HEK293 (cell line): ENCODE data around the gene ETV1.

ENCODE experiments used
- AEBP2 ChIP-seq: fragments of 450-650 bp; formaldehyde crosslinking; IDR thresholded peaks from 2 replicates; pipeline ENCODE4 v1.5.1; 2016; ENCODE audit warnings: missing biosample characterization, missing genetic modification characterization, borderline replicate concordance
- INSM2 ChIP-seq: fragments of 450-650 bp; formaldehyde crosslinking; IDR thresholded peaks from 2 replicates; pipeline ENCODE4 v1.5.1; 2016; ENCODE audit warnings: missing biosample characterization, missing genetic modification characterization
- PRDM4 ChIP-seq: fragments of 450-650 bp; formaldehyde crosslinking; IDR thresholded peaks from 2 replicates; pipeline ENCODE4 v1.5.1; 2017; ENCODE audit warnings: missing biosample characterization, missing genetic modification characterization
- YY2 ChIP-seq: fragments of 450-650 bp; formaldehyde crosslinking; IDR thresholded peaks from 2 replicates; pipeline ENCODE4 v1.5.1; 2016; ENCODE audit warnings: missing biosample characterization, missing genetic modification characterization
- ZBTB20 ChIP-seq: fragments of 450-650 bp; formaldehyde crosslinking; IDR thresholded peaks from 2 replicates; pipeline ENCODE4 v1.5.1; 2016; ENCODE audit warnings: missing biosample characterization, missing genetic modification characterization
- ZEB2 ChIP-seq: fragments of 450-650 bp; formaldehyde crosslinking; IDR thresholded peaks from 2 replicates; pipeline ENCODE4 v1.5.1; 2016; ENCODE audit warnings: missing biosample characterization, missing genetic modification characterization
- ZFHX2 ChIP-seq: fragments of 450-650 bp; formaldehyde crosslinking; conservative IDR thresholded peaks from 2 replicates; pipeline ENCODE4 v1.5.1; 2016; ENCODE audit warnings: missing biosample characterization, missing genetic modification characterization
- ZFP3 ChIP-seq: fragments of 450-650 bp; formaldehyde crosslinking; IDR thresholded peaks from 2 replicates; pipeline ENCODE4 v1.5.1; 2016; ENCODE audit warnings: low read depth, missing biosample characterization, missing genetic modification characterization
- ZFP41 ChIP-seq: fragments of 450-650 bp; formaldehyde crosslinking; IDR thresholded peaks from 2 replicates; pipeline ENCODE4 v1.5.1; 2016; ENCODE audit warnings: missing biosample characterization, missing genetic modification characterization, borderline replicate concordance
- ZNF121 ChIP-seq: fragments of 450-650 bp; formaldehyde crosslinking; IDR thresholded peaks from 2 replicates; pipeline ENCODE4 v1.5.1; 2016; ENCODE audit warnings: missing biosample characterization, missing genetic modification characterization
- ZNF138 ChIP-seq: fragments of 450-650 bp; formaldehyde crosslinking; IDR thresholded peaks from 2 replicates; pipeline ENCODE4 v1.5.1; 2016; ENCODE audit warnings: missing biosample characterization, missing genetic modification characterization, borderline replicate concordance
- ZNF140 ChIP-seq: fragments of 450-650 bp; formaldehyde crosslinking; IDR thresholded peaks from 2 replicates; pipeline ENCODE4 v1.5.1; 2016; ENCODE audit warnings: missing biosample characterization, missing genetic modification characterization
- ZNF202 ChIP-seq: fragments of 450-650 bp; formaldehyde crosslinking; IDR thresholded peaks from 2 replicates; pipeline ENCODE4 v1.5.1; 2016; ENCODE audit warnings: missing biosample characterization, missing genetic modification characterization, borderline replicate concordance
- ZNF341 ChIP-seq: fragments of 450-650 bp; formaldehyde crosslinking; IDR thresholded peaks from 2 replicates; pipeline ENCODE4; 2016; ENCODE audit warnings: low read depth, missing biosample characterization, missing genetic modification characterization
- ZNF354C ChIP-seq: fragments of 450-650 bp; formaldehyde crosslinking; IDR thresholded peaks from 2 replicates; pipeline ENCODE4 v1.5.1; 2016; ENCODE audit warnings: missing biosample characterization, missing genetic modification characterization, low read depth, borderline replicate concordance
- ZNF394 ChIP-seq: fragments of 450-650 bp; formaldehyde crosslinking; IDR thresholded peaks from 2 replicates; pipeline ENCODE4 v1.5.1; 2016; ENCODE audit warnings: missing biosample characterization, missing genetic modification characterization, mild to moderate bottlenecking, moderate library complexity, borderline replicate concordance
- ZNF416 ChIP-seq: fragments of 450-650 bp; formaldehyde crosslinking; IDR thresholded peaks from 2 replicates; pipeline ENCODE4 v1.5.1; 2016; ENCODE audit warnings: missing biosample characterization, missing genetic modification characterization
- ZNF529 ChIP-seq: fragments of 450-650 bp; formaldehyde crosslinking; IDR thresholded peaks from 2 replicates; pipeline ENCODE4 v1.5.1; 2017; ENCODE audit warnings: missing genetic modification characterization, missing biosample characterization; ENCODE audit not compliant: insufficient replicate concordance
- ZNF544 ChIP-seq: fragments of 450-650 bp; formaldehyde crosslinking; IDR thresholded peaks from 2 replicates; pipeline ENCODE4 v1.5.0; 2017; ENCODE audit warnings: missing biosample characterization, missing genetic modification characterization
- ZNF701 ChIP-seq: fragments of 450-650 bp; formaldehyde crosslinking; IDR thresholded peaks from 2 replicates; pipeline ENCODE4 v1.5.1; 2016; ENCODE audit warnings: missing biosample characterization, missing genetic modification characterization
- ZNF785 ChIP-seq: fragments of 450-650 bp; formaldehyde crosslinking; IDR thresholded peaks from 2 replicates; pipeline ENCODE4 v1.5.1; 2016; ENCODE audit warnings: missing biosample characterization, missing genetic modification characterization
- ZNF830 ChIP-seq: fragments of 450-650 bp; IDR thresholded peaks from 2 replicates; pipeline ENCODE4 v1.5.0; 2018; ENCODE audit warnings: missing biosample characterization, missing genetic modification characterization, low read depth, mild to moderate bottlenecking, moderate library complexity
- ZNF837 ChIP-seq: fragments of 450-650 bp; formaldehyde crosslinking; IDR thresholded peaks from 2 replicates; pipeline ENCODE4 v1.5.1; 2016; ENCODE audit warnings: missing biosample characterization, missing genetic modification characterization
- TF ChIP-seq, protein P1 (sequence below): fragments of 450-650 bp; formaldehyde crosslinking; IDR thresholded peaks from 2 replicates; pipeline ENCODE4 v1.5.1; 2016; ENCODE audit warnings: missing biosample characterization, missing genetic modification characterization
- TF ChIP-seq, protein P2 (sequence below): fragments of 450-650 bp; formaldehyde crosslinking; optimal IDR thresholded peaks from 2 replicates; pipeline ENCODE3; 2016; ENCODE audit warnings: missing biosample characterization, mild to moderate bottlenecking, missing genetic modification characterization
- TF ChIP-seq, protein P3 (sequence below): sonication (generic); formaldehyde crosslinking; IDR thresholded peaks from 2 replicates; pipeline ENCODE4 v1.8.1; 2022; ENCODE audit warnings: mild to moderate bottlenecking, moderate library complexity, missing genetic modification reagents

The ETV1 gene

GRCh38 chr7:13990984-13991790, 1.7 kb upstream of the ETV1 start (continued):
- TF ChIP-seq, protein P1, sequence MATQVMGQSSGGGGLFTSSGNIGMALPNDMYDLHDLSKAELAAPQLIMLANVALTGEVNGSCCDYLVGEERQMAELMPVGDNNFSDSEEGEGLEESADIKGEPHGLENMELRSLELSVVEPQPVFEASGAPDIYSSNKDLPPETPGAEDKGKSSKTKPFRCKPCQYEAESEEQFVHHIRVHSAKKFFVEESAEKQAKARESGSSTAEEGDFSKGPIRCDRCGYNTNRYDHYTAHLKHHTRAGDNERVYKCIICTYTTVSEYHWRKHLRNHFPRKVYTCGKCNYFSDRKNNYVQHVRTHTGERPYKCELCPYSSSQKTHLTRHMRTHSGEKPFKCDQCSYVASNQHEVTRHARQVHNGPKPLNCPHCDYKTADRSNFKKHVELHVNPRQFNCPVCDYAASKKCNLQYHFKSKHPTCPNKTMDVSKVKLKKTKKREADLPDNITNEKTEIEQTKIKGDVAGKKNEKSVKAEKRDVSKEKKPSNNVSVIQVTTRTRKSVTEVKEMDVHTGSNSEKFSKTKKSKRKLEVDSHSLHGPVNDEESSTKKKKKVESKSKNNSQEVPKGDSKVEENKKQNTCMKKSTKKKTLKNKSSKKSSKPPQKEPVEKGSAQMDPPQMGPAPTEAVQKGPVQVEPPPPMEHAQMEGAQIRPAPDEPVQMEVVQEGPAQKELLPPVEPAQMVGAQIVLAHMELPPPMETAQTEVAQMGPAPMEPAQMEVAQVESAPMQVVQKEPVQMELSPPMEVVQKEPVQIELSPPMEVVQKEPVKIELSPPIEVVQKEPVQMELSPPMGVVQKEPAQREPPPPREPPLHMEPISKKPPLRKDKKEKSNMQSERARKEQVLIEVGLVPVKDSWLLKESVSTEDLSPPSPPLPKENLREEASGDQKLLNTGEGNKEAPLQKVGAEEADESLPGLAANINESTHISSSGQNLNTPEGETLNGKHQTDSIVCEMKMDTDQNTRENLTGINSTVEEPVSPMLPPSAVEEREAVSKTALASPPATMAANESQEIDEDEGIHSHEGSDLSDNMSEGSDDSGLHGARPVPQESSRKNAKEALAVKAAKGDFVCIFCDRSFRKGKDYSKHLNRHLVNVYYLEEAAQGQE (tag by site-specific recombination) = no peak
- TF ChIP-seq ZNF785 (tag by site-specific recombination) = no peak
- no peak for TF ChIP-seq ZFP41 (tag by site-specific recombination)
- TF ChIP-seq ZNF121 (tag by site-specific recombination) = no peak
- no peak for TF ChIP-seq ZNF544 (tag by site-specific recombination)
- TF ChIP-seq INSM2 = 0 out of 2 replicates have a peak, but pooled peaks have one; percentile 42
- TF ChIP-seq ZNF529 (tag by site-specific recombination) = no peak
- TF ChIP-seq, protein P2, sequence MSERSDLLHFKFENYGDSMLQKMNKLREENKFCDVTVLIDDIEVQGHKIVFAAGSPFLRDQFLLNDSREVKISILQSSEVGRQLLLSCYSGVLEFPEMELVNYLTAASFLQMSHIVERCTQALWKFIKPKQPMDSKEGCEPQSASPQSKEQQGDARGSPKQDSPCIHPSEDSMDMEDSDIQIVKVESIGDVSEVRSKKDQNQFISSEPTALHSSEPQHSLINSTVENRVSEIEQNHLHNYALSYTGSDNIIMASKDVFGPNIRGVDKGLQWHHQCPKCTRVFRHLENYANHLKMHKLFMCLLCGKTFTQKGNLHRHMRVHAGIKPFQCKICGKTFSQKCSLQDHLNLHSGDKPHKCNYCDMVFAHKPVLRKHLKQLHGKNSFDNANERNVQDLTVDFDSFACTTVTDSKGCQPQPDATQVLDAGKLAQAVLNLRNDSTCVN = peak; percentile 65
- no peak for TF ChIP-seq ZNF394 (tag by site-specific recombination)
- TF ChIP-seq YY2 (tag by site-specific recombination) = no peak
- TF ChIP-seq ZFHX2 (tag by site-specific recombination) = no peak
- no peak for TF ChIP-seq ZNF830 (tag by site-specific recombination)
- no peak for TF ChIP-seq ZNF140 (tag by site-specific recombination)
- TF ChIP-seq ZBTB20 (tag by site-specific recombination) = peak; percentile 1; the same call in 1 of the 2 replicates
- TF ChIP-seq ZEB2 (tag by site-specific recombination) = no peak
- TF ChIP-seq ZNF837 (tag by site-specific recombination) = no peak
- TF ChIP-seq ZFP3 (tag by site-specific recombination) = no peak
- TF ChIP-seq AEBP2 (tag by site-specific recombination) = no peak
- TF ChIP-seq PRDM4 (tag by site-specific recombination) = no peak
- no peak for TF ChIP-seq ZNF416 (tag by site-specific recombination)
- peak; percentile 86 for TF ChIP-seq ZNF341
- TF ChIP-seq ZNF202 (tag by site-specific recombination) = no peak
- TF ChIP-seq ZNF138 (tag by site-specific recombination) = no peak
- TF ChIP-seq ZNF354C (tag by site-specific recombination) = no peak
- no peak for TF ChIP-seq ZNF701 (tag by site-specific recombination)
- TF ChIP-seq, protein P3, sequence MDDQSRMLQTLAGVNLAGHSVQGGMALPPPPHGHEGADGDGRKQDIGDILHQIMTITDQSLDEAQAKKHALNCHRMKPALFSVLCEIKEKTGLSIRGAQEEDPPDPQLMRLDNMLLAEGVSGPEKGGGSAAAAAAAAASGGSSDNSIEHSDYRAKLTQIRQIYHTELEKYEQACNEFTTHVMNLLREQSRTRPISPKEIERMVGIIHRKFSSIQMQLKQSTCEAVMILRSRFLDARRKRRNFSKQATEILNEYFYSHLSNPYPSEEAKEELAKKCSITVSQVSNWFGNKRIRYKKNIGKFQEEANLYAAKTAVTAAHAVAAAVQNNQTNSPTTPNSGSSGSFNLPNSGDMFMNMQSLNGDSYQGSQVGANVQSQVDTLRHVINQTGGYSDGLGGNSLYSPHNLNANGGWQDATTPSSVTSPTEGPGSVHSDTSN = no peak
